ENCODE results near the gene ZNF320.

GRCh38 chr19:52945652-52946321, 48.4 kb upstream of the ZNF320 start:
- TF ChIP-seq, protein P1, sequence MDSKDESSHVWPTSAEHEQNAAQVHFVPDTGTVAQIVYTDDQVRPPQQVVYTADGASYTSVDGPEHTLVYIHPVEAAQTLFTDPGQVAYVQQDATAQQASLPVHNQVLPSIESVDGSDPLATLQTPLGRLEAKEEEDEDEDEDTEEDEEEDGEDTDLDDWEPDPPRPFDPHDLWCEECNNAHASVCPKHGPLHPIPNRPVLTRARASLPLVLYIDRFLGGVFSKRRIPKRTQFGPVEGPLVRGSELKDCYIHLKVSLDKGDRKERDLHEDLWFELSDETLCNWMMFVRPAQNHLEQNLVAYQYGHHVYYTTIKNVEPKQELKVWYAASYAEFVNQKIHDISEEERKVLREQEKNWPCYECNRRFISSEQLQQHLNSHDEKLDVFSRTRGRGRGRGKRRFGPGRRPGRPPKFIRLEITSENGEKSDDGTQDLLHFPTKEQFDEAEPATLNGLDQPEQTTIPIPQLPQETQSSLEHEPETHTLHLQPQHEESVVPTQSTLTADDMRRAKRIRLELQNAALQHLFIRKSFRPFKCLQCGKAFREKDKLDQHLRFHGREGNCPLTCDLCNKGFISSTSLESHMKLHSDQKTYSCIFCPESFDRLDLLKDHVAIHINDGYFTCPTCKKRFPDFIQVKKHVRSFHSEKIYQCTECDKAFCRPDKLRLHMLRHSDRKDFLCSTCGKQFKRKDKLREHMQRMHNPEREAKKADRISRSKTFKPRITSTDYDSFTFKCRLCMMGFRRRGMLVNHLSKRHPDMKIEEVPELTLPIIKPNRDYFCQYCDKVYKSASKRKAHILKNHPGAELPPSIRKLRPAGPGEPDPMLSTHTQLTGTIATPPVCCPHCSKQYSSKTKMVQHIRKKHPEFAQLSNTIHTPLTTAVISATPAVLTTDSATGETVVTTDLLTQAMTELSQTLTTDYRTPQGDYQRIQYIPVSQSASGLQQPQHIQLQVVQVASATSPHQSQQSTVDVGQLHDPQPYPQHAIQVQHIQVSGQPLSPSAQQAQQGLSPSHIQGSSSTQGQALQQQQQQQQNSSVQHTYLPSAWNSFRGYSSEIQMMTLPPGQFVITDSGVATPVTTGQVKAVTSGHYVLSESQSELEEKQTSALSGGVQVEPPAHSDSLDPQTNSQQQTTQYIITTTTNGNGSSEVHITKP (tag by site-specific recombination; IDR thresholded peaks at IDR 0.05): no peak
- TF ChIP-seq ZBTB8A (tag by site-specific recombination; IDR thresholded peaks at IDR 0.05) (no peak), MYNN (tag by site-specific recombination; IDR thresholded peaks at IDR 0.05; ENCODE audit: borderline replicate concordance) (no peak), CTCF (tag by site-specific recombination; IDR thresholded peaks at IDR 0.05) (no peak)
- TF ChIP-seq, protein P2, sequence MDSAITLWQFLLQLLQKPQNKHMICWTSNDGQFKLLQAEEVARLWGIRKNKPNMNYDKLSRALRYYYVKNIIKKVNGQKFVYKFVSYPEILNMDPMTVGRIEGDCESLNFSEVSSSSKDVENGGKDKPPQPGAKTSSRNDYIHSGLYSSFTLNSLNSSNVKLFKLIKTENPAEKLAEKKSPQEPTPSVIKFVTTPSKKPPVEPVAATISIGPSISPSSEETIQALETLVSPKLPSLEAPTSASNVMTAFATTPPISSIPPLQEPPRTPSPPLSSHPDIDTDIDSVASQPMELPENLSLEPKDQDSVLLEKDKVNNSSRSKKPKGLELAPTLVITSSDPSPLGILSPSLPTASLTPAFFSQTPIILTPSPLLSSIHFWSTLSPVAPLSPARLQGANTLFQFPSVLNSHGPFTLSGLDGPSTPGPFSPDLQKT (IDR thresholded peaks at IDR 0.05; ENCODE audit: borderline replicate concordance, low read depth, low read length): no peak
